ENCODE data around the gene TUBB2B.
A peak's percentile ranks its signal among the peaks of the same experiment; 100 is the strongest.

The TUBB2B gene

GRCh38 chr6:3214898-3215297 lies 12.6 kb downstream of the TUBB2B start:
- H3K27me3 ChIP-seq: peaks cover 10% of the 10 kb centered on the region; the same call in 1 of the 2 replicates
- H3K4me1 ChIP-seq: peaks cover 21% of the 10 kb centered on the region
- H3K4me2 ChIP-seq: no peak overlapping the region

DNA sequence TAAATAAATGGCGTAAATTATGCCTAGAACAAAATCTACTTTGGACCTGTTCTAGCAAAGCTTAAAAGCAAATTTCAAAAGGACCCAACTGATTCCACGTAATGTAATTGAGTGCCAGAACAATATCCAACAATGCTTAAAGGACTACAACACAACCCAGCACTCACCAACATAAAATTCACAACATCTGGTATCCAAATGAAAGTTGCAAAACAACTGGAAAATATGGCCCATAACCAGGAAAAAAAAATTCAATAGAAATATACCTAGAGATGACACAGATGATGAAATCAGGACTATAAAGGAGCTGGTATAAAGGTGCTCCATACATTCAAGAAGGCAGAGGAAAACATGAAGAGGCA lies 14.1 kb downstream of the TUBB2B start:
- no peaks in the 10 kb centered on the region for H3K36me3 ChIP-seq
- no peak overlapping the region for H3K4me3 ChIP-seq
- H3K27me3 ChIP-seq: no peaks in the 10 kb centered on the region
- no peak overlapping the region for H3K9ac ChIP-seq
- H3K9me3 ChIP-seq: no peaks in the 10 kb centered on the region
- no peaks in the 10 kb centered on the region for H4K20me1 ChIP-seq
- TF ChIP-seq Cebpa-rat (IDR thresholded peaks at IDR 0.05): no peak
- peaks cover 21% of the 10 kb centered on the region for H3K4me1 ChIP-seq
- H3K27ac ChIP-seq: no peak overlapping the region
- no peak overlapping the region for H3K4me2 ChIP-seq

More at GRCh38 chr6:3214898-3215297, 12.6 kb downstream of the TUBB2B start:
- TF ChIP-seq Cebpa-rat (IDR thresholded peaks at IDR 0.05): no peak
- Histone ChIP-seq H3K4me3 (no peak overlapping the region), H3K27ac (no peak overlapping the region), H3K36me3 (no peaks in the 10 kb centered on the region), H3K9ac (no peak overlapping the region), H3K9me3 (no peaks in the 10 kb centered on the region), H4K20me1 (no peaks in the 10 kb centered on the region)

- Histone ChIP-seq H3K4me3 (no peak overlapping the region), H3K4me1 (peaks cover 21% of the 10 kb centered on the region), H3K9ac (no peak overlapping the region), H3K27me3 (no peaks in the 10 kb centered on the region), H3K9me3 (no peaks in the 10 kb centered on the region), H3K36me3 (no peaks in the 10 kb centered on the region), H3K27ac (no peak overlapping the region), H4K20me1 (no peaks in the 10 kb centered on the region), H3K4me2 (peak overlapping the region; percentile 80)
- no peak for TF ChIP-seq Cebpa-rat (IDR thresholded peaks at IDR 0.05)
These were observed 15.2 kb downstream of the TUBB2B start for GRCh38 chr6:3212261-3212660.

- Histone ChIP-seq H4K20me1 (no peaks in the 10 kb centered on the region), H3K4me2 (peak overlapping the region; percentile 80), H3K9me3 (no peaks in the 10 kb centered on the region), H3K4me3 (no peak overlapping the region), H3K27me3 (no peaks in the 10 kb centered on the region), H3K27ac (peak overlapping the region; percentile 60), H3K36me3 (no peaks in the 10 kb centered on the region), H3K4me1 (peaks cover 21% of the 10 kb centered on the region), H3K9ac (peak overlapping the region; percentile 35; the same call in 1 of the 2 replicates)
- TF ChIP-seq Cebpa-rat (IDR thresholded peaks at IDR 0.05): no peak
These were observed 15.8 kb downstream of the TUBB2B start for GRCh38 chr6:3211681-3212080.

DNA sequence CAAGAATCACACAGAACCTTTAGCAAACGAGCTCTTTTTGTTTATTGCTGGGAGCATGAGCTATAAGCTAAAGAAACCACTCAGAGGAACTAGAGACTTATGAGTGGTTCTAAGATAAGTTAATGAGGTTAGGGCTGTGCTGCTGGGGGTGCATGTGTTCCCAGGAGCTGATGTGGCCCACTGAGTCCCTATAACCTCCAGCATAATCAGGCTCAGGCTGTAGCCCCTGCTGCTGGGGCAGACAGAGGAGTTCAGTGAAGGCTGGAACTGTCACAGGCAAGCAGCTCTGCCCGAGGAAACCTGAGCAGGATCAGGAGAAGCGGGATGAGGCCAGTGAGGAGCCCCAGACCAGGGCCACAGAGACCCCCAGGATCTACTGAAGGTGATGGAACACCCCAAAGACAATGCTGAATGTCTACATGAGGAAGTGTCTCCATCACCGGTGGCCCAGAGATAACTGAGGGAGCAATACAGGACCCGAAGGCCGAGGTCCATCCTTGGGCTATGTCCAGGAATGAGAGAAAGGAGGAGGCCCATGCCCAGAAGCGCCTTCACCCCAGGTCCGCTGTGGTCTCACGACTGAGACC lies 17.3 kb downstream of the TUBB2B start:
- TF ChIP-seq Cebpa-rat (IDR thresholded peaks at IDR 0.05): no peak

GRCh38 chr6:3209114-3210023 lies 18.1 kb downstream of the TUBB2B start:
- Histone ChIP-seq H3K4me3 (no peak overlapping the region), H3K27ac (no peak overlapping the region), H3K9ac (no peak overlapping the region), H3K36me3 (no peaks in the 10 kb centered on the region), H3K27me3 (no peaks in the 10 kb centered on the region), H3K9me3 (no peaks in the 10 kb centered on the region; the same call in 1 of the 2 replicates), H3K4me1 (peaks cover 24% of the 10 kb centered on the region), H3K4me2 (no peak overlapping the region), H4K20me1 (no peaks in the 10 kb centered on the region)
- TF ChIP-seq Cebpa-rat (IDR thresholded peaks at IDR 0.05): no peak

More for the DNA sequence above, 17.3 kb downstream of the TUBB2B start:
- H3K4me3 ChIP-seq: no peak overlapping the region
- H3K9me3 ChIP-seq: no peaks in the 10 kb centered on the region
- no peaks in the 10 kb centered on the region for H3K36me3 ChIP-seq
- H3K9ac ChIP-seq: no peak overlapping the region
- no peak overlapping the region for H3K27ac ChIP-seq
- no peak overlapping the region for H3K4me2 ChIP-seq
- H4K20me1 ChIP-seq: no peaks in the 10 kb centered on the region
- H3K4me1 ChIP-seq: peaks cover 21% of the 10 kb centered on the region
- no peaks in the 10 kb centered on the region for H3K27me3 ChIP-seq

- Histone ChIP-seq H3K27me3 (no peaks in the 10 kb centered on the region), H3K4me2 (no peak overlapping the region), H3K36me3 (no peaks in the 10 kb centered on the region), H3K4me1 (peaks cover 30% of the 10 kb centered on the region), H3K27ac (no peak overlapping the region), H4K20me1 (no peaks in the 10 kb centered on the region), H3K9me3 (no peaks in the 10 kb centered on the region; the same call in 1 of the 2 replicates), H3K4me3 (no peak overlapping the region), H3K9ac (no peak overlapping the region)
- TF ChIP-seq Cebpa-rat (IDR thresholded peaks at IDR 0.05): no peak
These were observed 18.7 kb downstream of the TUBB2B start for GRCh38 chr6:3208775-3209113.

DNA sequence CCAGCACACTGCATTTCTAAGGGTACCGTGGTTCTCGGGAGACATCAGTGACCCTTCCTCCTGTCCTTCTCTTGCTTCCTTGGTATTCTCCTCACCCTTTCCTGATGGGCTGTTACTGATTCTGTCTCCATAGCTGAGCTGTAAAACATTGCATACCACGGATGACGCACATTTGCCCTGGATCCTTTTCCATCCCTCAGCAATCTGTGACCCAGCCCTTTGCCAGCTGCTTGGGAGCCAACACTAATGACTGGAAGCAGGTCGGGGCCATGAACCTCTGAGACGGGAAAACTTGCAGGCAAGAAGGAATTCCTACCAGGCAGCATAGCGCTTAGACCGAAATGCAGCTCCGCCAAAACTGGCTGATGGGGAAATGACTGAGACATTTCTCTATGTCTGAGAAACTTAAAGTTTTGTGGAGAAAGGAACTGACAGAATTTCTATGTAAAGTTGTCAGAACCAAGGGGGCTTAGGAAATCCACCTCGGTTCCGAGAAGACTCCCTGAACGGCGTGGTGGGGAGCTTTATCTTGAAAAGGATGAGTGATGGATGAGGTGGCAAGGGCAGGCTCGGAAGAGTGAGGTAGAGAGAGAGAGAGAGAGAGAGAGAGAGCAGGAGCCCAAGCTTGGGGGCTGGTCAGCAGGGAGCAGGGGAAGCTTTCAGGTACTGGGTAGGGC lies 19.2 kb downstream of the TUBB2B start:
- no peaks in the 10 kb centered on the region for H3K27me3 ChIP-seq
- H3K27ac ChIP-seq: no peak overlapping the region

DNA sequence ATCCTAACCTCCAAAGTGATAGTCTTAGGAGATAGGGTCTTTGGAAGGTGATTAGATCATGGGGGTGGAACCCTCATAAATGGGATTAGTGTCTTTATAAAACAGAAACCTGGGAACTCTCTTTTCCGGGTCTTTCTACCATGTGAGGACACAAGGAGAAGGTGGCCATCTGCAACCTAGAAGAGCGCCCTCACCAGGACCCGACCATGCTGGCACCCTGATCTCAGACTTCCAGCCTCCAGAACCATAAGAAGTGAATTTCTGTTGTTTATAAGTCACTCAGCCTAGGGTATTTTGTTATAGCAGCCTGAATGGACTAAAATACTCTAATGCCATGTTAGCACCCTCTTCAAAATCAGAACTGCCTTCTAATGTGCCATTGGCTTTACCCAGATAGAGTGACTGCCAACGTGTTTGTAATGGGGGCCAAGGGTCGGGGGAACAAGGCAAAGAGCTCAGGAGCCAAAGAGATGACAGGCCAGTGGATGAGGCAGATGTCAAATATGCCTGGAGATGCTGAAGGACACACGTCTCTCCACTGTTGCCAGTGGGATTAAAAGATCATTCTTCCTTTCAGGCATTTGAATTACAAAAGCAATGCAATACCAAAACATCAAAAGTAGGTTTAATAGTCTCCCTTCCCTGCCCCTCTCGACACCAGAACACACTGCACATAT lies 21.0 kb downstream of the TUBB2B start:
- Histone ChIP-seq H3K36me3 (no peaks in the 10 kb centered on the region), H3K9ac (no peak overlapping the region), H3K4me3 (no peak overlapping the region), H4K20me1 (no peaks in the 10 kb centered on the region), H3K27ac (no peak overlapping the region), H3K4me1 (peaks cover 17% of the 10 kb centered on the region), H3K27me3 (no peaks in the 10 kb centered on the region), H3K9me3 (no peaks in the 10 kb centered on the region; the same call in 1 of the 2 replicates), H3K4me2 (no peak overlapping the region)
- TF ChIP-seq Cebpa-rat (IDR thresholded peaks at IDR 0.05): no peak

More for the DNA sequence above, 19.2 kb downstream of the TUBB2B start:
- no peaks in the 10 kb centered on the region for H4K20me1 ChIP-seq
- no peaks in the 10 kb centered on the region; the same call in 1 of the 2 replicates for H3K9me3 ChIP-seq
- H3K4me1 ChIP-seq: peaks cover 30% of the 10 kb centered on the region
- H3K4me2 ChIP-seq: no peak overlapping the region
- no peaks in the 10 kb centered on the region for H3K36me3 ChIP-seq
- H3K4me3 ChIP-seq: no peak overlapping the region
- H3K9ac ChIP-seq: no peak overlapping the region
- no peak for TF ChIP-seq Cebpa-rat (IDR thresholded peaks at IDR 0.05)

All from BLaER1 (cell line).